Gastroesophageal sphincter (tissue), 3 donors: ENCODE measurements around the gene ABL2.

Source experiments
- EP300 ChIP-seq: sonication (generic); formaldehyde crosslinking; IDR thresholded peaks from one replicate; pipeline ENCODE4 v1.6.1; 2017; ENCODE audit warnings: antibody characterized with exemption, mild to moderate bottlenecking
- POLR2A ChIP-seq, 2 donors: fragments of 450-650 bp; IDR thresholded peaks; one replicate each; pipeline ENCODE4 v1.6.1; 2017; ENCODE audit warnings: antibody characterized with exemption in 2 of 2, mild to moderate bottlenecking in 2 of 2, moderate library complexity in 1 of 2
- POLR2AphosphoS5 ChIP-seq: sonication (generic); formaldehyde crosslinking; IDR thresholded peaks from one replicate; pipeline ENCODE4 v1.6.1; 2017; ENCODE audit warnings: antibody characterized with exemption
- TF ChIP-seq, protein P1 (sequence below), 4 experiments: fragments of 200-600 bp in 2 of 4; fragments of 450-650 bp in 2 of 4; sonication (generic) in 1 of 4; IDR thresholded peaks; one replicate each; pipeline ENCODE4 v1.5.1; 2017 to 2019; ENCODE audit warnings: antibody characterized with exemption in 4 of 4, mild to moderate bottlenecking in 2 of 4, moderate library complexity in 2 of 4

- no peak for TF ChIP-seq EP300
- TF ChIP-seq, protein P1, sequence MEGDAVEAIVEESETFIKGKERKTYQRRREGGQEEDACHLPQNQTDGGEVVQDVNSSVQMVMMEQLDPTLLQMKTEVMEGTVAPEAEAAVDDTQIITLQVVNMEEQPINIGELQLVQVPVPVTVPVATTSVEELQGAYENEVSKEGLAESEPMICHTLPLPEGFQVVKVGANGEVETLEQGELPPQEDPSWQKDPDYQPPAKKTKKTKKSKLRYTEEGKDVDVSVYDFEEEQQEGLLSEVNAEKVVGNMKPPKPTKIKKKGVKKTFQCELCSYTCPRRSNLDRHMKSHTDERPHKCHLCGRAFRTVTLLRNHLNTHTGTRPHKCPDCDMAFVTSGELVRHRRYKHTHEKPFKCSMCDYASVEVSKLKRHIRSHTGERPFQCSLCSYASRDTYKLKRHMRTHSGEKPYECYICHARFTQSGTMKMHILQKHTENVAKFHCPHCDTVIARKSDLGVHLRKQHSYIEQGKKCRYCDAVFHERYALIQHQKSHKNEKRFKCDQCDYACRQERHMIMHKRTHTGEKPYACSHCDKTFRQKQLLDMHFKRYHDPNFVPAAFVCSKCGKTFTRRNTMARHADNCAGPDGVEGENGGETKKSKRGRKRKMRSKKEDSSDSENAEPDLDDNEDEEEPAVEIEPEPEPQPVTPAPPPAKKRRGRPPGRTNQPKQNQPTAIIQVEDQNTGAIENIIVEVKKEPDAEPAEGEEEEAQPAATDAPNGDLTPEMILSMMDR (IDR thresholded peaks at IDR 0.05): no peak
- TF ChIP-seq POLR2AphosphoS5: no peak
- no peak for TF ChIP-seq POLR2A (IDR thresholded peaks at IDR 0.05)
These were observed 99.6 kb downstream of the ABL2 start for GRCh38 chr1:179129702-179130473.
